GM18499 (cell line): ENCODE measurements around the gene PRIM1.
"Not testable (repeated sequence)": the region's sequence is repeated elsewhere in the genome, so short reads cannot be mapped to it uniquely, and the experiment has no call there.

Source experiments
- ATAC-seq: cut with Tn5 transposase; IDR thresholded peaks from one replicate; pipeline ENCODE4 v1.9.1; 2021; ENCODE audit warnings: moderate number of reproducible peaks; ENCODE audit not compliant: insufficient read depth, unreplicated experiment

The PRIM1 gene

DNA sequence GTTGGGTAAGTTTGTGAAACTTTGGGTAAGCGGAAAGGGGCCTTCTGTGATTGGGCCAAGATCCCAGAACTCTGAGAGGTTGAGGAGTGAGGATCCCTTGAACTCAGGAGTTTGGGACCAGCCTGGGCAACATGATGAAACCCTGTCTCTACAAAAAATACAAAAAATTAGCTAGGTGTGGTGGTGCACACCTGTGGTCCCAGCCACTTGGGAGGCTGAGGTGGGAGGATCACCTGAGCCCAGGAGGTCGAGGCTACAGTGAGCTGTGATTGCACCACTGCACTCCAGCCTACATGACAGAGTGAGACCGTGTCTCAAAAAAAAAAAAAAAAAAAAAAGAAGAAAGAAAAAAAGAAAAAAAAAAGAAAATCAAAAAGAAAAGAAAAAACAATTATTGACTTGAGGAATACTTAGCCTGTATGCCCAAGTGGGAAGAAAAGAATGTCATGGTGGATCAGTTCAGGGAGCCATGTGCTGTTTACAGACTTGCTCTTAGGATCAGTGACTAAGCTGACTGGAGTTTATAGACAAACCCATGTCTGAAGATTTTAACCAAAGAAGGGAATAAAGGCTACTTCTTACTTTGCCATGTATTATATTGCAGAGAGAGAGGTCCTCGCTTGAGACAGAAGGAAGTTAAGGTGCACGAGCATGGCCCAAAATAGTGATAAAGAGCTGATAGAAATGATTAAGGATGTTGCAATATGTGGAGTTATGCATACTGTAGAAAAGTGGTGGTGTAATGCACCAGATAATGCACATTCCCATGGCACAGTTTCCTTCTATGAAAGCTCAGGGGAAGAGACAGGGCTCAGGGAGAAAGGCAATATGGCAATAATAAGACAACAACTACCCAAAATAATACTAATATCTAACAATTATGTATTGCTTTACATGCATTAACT lies 11.9 kb upstream of the PRIM1 start:
- ATAC-seq, result no peak

DNA sequence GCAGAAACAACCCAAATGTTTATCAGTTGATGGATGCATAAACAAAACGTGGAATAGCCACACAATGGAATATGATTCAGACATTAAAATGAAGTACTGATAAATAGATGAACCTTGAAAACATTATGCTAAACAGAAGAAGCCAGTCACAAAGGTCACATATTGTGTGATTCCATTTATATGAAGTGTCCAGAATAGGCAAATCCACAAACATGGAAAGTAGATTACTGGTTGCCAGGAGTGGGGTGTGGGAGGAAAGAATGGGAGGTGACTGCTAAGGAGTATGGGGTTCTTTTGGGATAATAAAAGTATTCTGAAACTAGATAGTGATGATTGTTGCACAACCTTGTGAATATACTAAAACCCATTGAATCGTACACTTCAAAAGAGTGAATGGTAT lies 9.7 kb upstream of the PRIM1 start:
- ATAC-seq, result no peak

DNA sequence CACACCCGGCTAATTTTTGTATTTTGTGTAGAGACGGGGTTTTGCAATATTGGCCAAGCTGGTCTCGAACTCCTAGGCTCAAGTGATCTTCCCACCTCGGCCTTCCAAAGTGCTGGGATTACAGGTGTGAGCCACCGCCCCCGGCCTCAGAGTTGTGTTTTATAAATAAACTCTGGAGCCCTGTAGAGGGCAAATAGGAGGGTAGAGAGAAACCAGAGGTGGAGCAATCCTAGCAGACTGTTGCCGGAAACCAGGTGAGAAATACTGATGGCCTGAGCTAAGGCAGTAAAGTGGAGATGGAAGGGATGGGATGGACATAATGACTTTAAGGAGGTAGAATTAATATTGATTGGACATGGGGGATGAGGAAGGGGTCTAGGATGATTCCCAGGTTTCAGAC lies 8.3 kb upstream of the PRIM1 start:
- ATAC-seq, result no peak

DNA sequence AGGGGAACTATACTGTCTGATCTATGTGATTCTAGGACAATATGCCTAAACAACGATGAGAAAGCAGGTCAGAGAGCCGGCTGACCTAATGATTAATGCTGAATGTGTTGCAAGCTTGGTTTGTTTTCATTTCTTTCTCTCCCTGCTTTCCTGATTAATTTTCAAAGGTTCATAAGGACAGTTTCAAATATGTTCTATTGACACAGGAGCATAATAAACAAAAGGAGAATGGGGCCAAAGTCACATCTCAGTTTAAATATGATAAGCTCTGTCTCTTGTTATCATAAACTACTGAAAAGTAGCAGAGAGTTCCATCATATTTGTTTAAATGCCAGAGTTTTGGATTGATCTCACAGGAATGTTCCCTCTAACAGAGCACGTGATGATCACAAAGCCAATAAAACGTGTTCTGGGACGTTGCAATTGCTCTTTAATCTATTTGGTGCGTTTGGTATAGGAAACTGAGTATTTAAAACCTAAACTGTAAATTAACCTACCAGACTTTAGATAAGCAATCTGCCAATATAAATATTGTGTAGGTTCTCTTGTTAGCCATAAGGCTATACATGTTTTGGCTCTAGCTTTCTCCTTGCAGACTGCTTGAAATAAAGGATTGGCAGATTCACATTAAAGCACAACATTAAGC lies 7.3 kb upstream of the PRIM1 start:
- no peak for ATAC-seq

DNA sequence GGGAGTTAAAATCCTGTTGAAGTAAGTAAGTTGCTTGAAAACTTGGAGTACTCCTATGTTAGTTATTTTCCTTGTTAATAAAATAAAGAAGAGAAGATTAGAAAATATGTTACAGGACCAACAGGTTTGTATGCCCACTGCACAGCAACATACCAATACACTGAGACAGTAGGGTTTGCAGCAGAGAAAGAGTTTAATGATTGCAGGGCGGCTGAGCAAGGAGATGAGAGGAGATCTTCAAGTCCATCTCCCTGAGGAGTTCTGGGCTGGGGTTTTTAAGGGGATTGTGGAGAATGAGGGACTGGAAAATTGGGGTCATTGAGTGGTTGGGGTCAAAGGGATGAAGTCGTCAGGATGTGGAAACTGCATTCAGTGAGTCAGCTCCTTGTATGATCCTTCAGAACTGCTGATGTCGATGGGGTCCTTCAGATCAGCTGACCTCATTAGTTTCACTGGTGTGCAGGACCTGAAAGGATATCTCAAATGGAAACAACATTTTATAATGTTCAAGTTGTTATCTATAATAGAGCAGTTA lies 6.7 kb upstream of the PRIM1 start:
- no peak for ATAC-seq

DNA sequence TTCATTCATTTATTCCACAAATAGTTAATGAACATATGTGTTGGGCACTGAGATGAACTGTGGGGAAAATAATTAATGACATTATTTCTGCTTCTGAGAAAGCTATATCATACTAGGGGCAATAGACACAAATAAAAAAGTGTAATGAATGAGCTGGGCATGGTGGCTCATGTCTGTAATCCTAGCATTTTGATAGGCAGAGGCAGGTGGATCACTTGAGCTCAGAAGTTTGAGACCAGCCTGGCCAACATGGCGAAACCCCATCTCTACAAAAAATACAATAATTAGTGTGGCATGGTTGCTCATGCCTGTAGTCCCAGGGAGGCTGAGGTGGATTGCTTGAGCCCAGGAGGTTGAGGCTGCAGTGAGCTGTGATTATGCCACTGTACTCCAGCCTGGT lies 5.8 kb upstream of the PRIM1 start:
- not testable (repeated sequence) for ATAC-seq

DNA sequence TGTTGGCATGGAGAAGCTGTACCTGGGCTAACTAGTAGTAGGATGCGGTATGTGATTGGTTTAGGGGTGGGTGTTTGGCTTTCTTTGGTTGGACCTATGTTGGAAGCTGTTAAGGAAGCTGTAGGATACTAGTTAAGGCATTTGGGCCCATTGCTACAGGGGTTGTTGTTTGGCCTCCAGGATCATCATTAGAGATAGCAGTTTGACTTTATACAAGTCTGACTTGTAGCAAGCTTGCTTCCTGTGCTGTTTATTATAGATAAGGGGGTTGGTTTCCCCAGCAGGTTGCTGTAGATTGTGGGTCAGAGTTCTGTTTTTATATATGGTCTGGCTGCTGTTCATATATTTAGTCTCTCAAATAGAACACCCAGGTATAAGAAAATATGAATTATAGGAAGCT lies 1.4 kb upstream of the PRIM1 start:
- ATAC-seq, result no peak

DNA sequence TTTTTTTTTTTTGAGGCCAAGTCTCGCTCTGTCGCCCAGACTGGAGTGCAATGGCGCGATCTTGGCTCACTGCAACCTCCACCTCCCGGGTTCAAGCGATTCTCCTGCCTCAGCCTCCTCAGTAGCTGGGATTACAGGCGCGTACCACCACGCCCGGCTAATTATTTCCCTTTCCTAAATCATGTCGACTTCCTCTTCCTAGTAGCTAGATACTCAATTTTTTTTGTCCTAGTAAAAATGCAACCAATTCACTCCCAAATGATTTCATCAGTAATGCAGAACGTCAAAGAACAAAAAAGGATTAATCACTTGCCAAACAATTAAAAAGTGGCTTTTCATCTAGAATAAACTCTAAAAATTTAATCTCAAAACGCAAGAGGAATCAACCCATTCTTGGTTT lies 1.5 kb downstream of the PRIM1 start:
- not testable (repeated sequence) for ATAC-seq

DNA sequence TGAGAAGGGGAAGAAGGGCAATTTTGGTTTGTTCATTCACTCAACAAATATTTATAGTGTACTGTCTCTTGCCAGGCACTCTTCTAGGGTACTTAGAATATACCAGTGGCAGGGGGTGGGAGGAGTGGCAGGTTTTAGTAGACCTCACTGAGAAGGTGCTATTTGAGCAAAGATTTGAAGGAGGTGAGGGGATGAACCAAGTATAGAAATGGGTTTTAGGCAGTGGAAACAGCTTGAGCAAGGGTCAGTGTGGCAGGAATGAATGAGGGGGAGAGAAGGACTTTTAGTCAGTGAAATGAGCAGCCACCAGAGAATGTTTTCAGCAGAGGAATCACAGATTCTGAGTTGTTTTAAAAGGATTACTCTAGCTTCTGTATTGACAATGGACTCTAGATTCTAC lies 2.3 kb downstream of the PRIM1 start:
- ATAC-seq, result no peak

DNA sequence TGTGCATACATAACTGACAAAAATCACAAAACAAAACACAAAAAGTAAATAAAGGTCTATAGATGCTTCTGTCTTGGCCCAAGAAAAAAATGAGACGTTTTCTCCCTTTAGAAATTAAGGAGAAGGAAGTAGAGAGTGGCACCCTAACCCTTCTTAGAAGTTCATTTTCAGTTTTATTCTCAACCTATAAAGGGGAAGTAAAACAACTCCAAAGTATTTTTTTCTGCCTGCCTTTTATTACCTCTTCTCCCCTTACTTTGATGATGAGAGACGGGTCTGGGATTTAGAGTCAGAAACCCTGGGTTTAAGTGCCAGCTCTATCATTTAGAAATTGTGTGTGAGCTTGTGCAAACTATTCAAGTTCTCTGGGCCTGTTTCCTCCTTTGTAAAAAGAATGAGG lies 2.8 kb downstream of the PRIM1 start:
- ATAC-seq, result no peak

DNA sequence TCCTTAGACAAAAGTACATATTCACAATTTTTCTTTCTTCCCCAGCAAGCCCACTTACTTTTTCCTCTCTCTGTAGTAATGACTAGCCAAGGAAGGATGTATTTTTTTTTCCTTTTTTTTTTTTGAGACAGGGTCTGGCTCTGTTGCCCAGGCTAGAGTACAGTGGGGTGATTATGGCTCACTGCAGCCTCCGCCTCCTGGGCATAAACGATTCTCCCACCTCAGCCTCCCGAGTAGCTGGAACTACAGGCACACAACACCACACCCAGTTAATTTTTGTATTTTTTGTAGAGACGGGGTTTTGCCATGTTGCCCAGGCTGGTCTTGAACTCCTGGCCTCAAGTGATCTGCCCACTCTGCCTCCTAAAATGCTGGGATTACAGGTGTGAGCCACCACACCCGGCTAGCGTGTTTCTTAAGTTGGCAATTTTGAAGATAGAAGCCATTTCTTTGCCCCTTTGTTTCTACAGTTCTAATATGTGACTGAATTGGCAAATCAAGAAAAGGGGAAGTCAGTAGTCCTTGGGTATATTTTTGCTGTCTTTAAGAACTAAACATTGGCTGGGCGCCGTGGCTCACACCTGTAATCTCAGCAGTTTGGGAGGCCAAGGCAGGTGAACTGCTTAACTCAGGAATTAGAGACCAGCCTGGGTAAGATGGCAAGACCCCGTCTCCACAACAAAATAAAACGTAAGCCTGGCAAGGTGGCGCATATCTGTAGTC lies 23.8 kb downstream of the PRIM1 start:
- ATAC-seq, result no peak

DNA sequence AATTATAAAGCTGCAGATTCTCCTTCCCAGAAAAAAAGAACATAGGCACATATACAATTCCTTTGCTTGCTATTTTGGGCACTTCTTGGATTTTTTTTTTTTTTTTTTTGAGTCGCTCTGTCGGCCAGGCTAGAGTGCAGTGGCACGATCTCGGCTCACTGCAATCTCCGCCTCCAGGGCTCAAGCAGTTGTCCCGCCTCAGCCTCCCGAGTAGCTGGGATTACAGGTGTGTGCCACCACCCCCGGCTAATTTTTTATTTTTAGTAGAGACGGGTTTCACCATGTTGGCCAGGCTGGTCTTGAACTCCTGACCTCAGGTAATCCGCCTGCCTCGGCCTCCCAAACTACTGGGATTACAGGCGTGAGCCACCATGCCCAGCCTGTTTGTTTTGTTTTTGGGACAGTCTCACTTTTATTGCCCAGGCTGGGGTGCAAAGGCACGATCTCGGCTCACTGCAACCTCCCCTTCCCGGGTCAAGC lies 25.9 kb downstream of the PRIM1 start:
- ATAC-seq, result not testable (repeated sequence)

DNA sequence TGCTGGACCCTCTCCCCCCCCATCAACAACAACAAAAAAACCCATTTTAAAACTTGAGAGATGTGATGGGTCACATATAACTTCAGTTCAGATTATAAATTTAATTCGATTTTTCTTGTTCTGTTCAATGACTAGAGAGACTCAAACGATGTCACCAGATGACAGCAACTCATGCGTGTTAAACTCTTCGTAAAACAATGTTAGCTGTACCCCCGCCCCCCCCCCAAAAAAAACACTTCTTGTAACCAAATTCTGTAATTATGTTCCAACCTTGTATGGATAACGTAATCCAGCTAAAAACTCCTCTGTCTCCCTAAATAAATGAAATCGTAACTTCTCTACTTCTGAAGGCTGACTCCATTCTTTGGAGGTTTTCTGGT lies 26.4 kb downstream of the PRIM1 start:
- no peak for ATAC-seq

DNA sequence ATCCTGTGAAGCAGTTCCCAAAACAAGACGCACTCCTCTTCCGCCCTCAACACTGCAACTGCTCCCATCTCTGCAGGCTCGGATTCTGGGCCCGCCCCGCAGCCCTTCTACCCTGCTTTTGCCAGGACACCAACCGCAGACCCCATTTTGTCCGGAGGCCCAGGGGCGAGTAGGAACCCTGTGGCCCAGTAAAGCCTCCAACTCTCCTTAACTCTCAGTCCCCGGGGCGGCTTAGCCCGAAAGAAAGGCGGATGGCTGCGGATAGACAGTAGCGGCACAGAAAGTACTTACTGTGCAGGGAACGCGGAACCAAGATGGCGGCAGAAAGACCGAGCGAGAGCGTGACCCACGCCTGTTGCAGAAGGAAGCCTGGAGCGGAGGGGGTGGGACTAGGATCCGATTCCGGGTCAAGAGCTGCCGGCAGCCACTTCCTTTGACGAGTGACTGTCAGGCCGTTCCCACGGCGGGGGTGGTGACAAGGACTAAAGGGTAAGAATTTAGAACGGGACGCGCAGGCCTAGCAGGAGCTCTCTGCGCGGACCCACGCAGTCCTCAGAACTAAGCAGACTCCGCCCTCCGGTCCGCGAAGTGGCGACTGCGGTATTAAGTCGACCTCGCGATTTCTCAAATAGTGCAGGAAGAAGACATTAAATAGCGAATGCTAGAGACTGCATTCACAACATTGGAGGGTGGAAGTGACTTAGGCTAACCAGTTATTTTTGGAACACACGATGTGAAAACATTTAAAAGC lies 27.0 kb downstream of the PRIM1 start, which contains the start of gene NACA:
Gene NACA (minus strand): TSS at position 328 of the 751 bp plus-strand sequence. CDS start 778 bp downstream, outside the sequence.
- ATAC-seq, result peak; percentile 80

DNA sequence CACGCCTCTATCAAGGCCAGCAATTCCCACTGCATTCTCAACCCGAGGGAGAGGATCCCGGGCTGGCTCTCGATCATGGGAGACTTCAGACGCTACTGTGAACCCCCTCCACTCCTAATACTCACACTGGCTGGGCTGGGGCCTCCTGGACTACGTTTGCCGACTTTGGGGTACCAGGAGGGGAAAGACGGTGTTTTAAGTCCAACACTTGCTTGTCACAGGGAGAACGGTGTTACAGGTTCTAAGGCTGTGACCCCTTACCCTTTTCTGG lies 27.5 kb downstream of the PRIM1 start:
- ATAC-seq, result no peak

DNA sequence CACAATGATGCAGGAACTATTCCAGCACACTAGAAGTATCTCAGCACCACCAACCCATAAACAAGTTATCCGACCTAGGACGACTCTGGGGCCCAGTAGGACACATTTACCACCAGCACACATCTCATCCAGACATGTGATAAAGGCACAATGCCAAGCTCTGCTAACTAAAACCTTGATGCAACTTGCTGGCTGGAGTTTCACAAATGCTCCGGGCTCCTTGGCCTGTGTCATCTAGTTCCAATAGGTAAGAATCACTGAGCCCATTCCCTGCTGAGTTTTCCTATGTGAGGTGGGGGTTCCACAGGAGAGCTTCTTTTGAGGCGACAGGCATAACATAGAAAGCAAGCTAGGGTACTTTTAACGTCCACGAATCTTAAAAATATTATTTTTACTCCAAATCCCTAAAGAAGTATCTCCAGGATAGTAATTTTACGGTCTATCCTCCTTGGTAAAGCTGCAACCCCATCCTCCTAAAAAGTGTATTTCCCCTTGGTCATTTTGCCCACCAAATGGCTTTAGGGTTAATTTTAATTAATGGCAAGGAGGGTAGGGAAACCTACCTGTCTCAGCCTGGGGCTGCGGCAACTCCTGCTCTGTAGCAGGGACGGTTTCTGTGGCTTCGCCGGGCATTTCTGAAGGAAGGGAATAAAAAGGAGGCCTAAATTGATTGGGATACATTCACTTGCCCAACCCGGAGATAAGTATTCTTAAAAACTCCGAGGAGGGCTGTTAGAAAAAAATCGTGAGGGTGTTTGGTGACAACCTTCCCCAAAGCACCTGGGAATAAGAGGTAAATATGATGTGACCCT lies 28.0 kb downstream of the PRIM1 start:
- no peak for ATAC-seq

DNA sequence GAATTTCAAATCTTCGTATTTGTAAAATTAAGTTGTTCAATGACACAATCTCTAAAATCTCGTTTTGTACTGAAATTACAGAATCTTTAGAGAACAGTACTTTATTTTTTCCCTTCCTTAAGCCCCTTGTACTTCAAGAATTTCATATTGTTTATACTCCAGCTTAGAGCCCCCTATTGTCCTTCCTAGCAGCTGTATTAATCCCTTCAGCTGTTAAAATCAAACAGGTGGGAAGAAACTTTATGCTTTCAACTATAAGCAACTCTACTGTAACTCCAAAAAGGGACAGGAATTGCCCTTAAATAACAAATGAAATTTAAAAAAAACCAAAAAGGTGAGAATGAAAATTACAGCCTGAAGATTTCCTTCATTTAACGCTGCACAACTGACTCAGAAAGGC lies 28.8 kb downstream of the PRIM1 start:
- no peak for ATAC-seq

DNA sequence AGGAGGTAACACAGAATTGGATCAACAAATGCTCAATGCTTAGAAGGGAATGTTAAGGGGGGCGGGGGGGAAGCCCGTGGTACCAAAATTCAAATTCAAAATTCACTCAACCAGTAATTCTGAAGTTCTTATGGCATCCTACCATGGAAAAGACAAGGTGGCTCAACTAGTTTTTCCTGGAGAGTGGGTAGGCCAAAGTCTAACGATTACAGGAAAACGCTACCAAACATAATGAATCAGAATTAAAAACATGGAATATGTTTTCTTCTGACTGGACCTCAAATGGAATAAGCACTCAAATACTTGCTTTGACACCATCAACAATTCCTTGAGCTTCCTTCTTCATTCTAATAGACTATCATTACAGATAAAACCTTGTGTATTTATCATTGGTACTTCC lies 29.3 kb downstream of the PRIM1 start:
- no peak for ATAC-seq

DNA sequence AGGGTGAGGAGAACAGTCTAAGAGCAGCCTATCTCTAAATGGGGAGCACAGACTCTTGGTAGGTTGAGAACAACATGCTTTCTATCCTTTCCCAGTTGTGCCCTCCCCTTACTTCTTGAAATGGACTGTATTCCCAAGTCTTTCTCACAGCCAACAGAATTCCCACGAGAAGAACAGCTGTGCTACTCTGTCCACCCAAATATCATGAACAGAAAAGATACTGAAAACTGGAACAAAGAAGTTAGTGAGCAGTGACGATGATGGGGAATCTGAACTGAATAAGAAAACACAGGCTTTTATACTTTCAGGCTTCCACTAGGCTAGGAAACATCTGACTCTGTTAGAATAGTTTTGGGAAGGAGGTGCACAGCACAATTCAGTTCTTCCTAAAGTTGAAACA lies 30.4 kb downstream of the PRIM1 start:
- ATAC-seq, result no peak
